IMR-90 (cell line): ENCODE measurements around the gene IL2RA. TPM values are rescaled to one million over a fixed set of nuclear protein-coding genes. Genes with fewer than 3 reads are reported as not detected.

Experiments
- ATAC-seq: fragments of 200-7000 bp; cut with Tn5 transposase; 2 replicates; pipeline ENCODE4 v1.9.1; 2020; ENCODE audit warnings: low read depth, mild to moderate bottlenecking, moderate library complexity
- BruUV-seq: library from RNA; stranded (reverse); fragments of 400-500 nt; replicated peaks from 2 replicates; lab custom pipeline; 2021; lab: Mats Ljungman, UMichigan
- CTCF ChIA-PET: fragments of 300-600 bp; formaldehyde crosslinking; extraction: SDS; loops from one replicate; lab custom pipeline; 2021; ENCODE audit warnings: antibody characterized with exemption; lab: Yijun Ruan, JAX
- POLR2A ChIA-PET: fragments of 300-600 bp; sonication (Branson Sonifier 250); formaldehyde crosslinking; loops from one replicate; lab custom pipeline; 2022; ENCODE audit warnings: antibody characterized with exemption; ENCODE audit not compliant: unreplicated experiment; lab: Charles Lee
- DNase-seq: peaks from one replicate; pipeline ENCODE4 v3.0.0; 2013
- H2AFZ ChIP-seq: replicated peaks from 2 replicates; pipeline ENCODE3; 2013; ENCODE audit warnings: low read length, mild to moderate bottlenecking; ENCODE audit not compliant: poor library complexity
- H2AK5ac ChIP-seq: 2 replicates; pipeline ENCODE4 v1.6.1; 2013; ENCODE audit warnings: low read depth, low read length, inconsistent platforms
- H2AK9ac ChIP-seq: replicated peaks from 2 replicates; pipeline ENCODE3; 2013; ENCODE audit warnings: mild to moderate bottlenecking, low read depth, low read length, moderate library complexity; ENCODE audit not compliant: poor library complexity
- H2BK120ac ChIP-seq: 2 replicates; pipeline ENCODE4 v1.6.1; 2013; ENCODE audit warnings: low read depth, low read length, inconsistent platforms
- H2BK15ac ChIP-seq: 3 replicates; pipeline ENCODE4 v1.6.1; 2013; ENCODE audit warnings: low read depth, low read length, inconsistent platforms
- H2BK20ac ChIP-seq: 2 replicates; pipeline ENCODE4 v1.6.1; 2013; ENCODE audit warnings: low read depth, mild to moderate bottlenecking, inconsistent platforms, low read length, moderate library complexity
- H2BK5ac ChIP-seq: 2 replicates; pipeline ENCODE4 v1.6.1; 2013; ENCODE audit warnings: mild to moderate bottlenecking, low read depth, low read length, inconsistent platforms; ENCODE audit not compliant: poor library complexity, severe bottlenecking
- H3K14ac ChIP-seq: replicated peaks from 2 replicates; pipeline ENCODE4 v1.6.1; 2013; ENCODE audit warnings: low read depth, low read length, inconsistent platforms
- H3K18ac ChIP-seq: 2 replicates; pipeline ENCODE4 v1.6.1; 2013; ENCODE audit warnings: low read depth, low read length, control low read depth
- H3K23ac ChIP-seq: 2 replicates; pipeline ENCODE4 v1.6.1; 2013; ENCODE audit warnings: low read depth, low read length, inconsistent platforms
- H3K27ac ChIP-seq: 2 replicates; pipeline ENCODE4 v1.5.1; 2013; ENCODE audit warnings: mild to moderate bottlenecking, control low read depth, low read length; ENCODE audit not compliant: insufficient read depth
- H3K27me3 ChIP-seq: 2 replicates; pipeline ENCODE4 v1.6.1; 2013; ENCODE audit warnings: low read length; ENCODE audit not compliant: control insufficient read depth, insufficient read depth
- H3K36me3 ChIP-seq: 2 replicates; pipeline ENCODE4 v1.6.1; 2013; ENCODE audit warnings: low read length, mixed read lengths; ENCODE audit not compliant: control insufficient read depth, insufficient read depth
- H3K4ac ChIP-seq: 2 replicates; pipeline ENCODE4 v1.6.1; 2013; ENCODE audit warnings: low read depth, low read length, inconsistent platforms
- H3K4me1 ChIP-seq: 2 replicates; pipeline ENCODE4 v1.6.1; 2013; ENCODE audit warnings: low read length, mixed read lengths; ENCODE audit not compliant: control insufficient read depth, insufficient read depth
- H3K4me2 ChIP-seq: 2 replicates; pipeline ENCODE4 v1.6.1; 2013; ENCODE audit warnings: low read depth, mild to moderate bottlenecking, control low read depth, low read length, moderate library complexity
- H3K4me3 ChIP-seq: 2 replicates; pipeline ENCODE4 v1.5.1; 2013; ENCODE audit warnings: low read depth, mild to moderate bottlenecking, control low read depth, low read length, moderate library complexity; ENCODE audit not compliant: insufficient read depth
- H3K56ac ChIP-seq: 2 replicates; pipeline ENCODE4 v1.6.1; 2013; ENCODE audit warnings: low read length, inconsistent platforms; ENCODE audit not compliant: insufficient read depth; ENCODE audit errors: extremely low read depth
- H3K79me1 ChIP-seq, 2 experiments: 2 replicates each; pipeline ENCODE4 v1.6.1; 2013; ENCODE audit warnings: low read length in 2 of 2, inconsistent platforms in 1 of 2, low read depth in 1 of 2
- H3K9ac ChIP-seq: 2 replicates; pipeline ENCODE4 v1.6.1; 2013; ENCODE audit warnings: low read depth, low read length, control low read depth
- H3K9me1 ChIP-seq: 2 replicates; pipeline ENCODE4 v1.6.1; 2013; ENCODE audit warnings: low read length, inconsistent platforms; ENCODE audit not compliant: insufficient read depth
- H3K9me3 ChIP-seq: 2 replicates; pipeline ENCODE4 v1.6.1; 2013; ENCODE audit warnings: low read length; ENCODE audit not compliant: control insufficient read depth, insufficient read depth
- H4K20me1 ChIP-seq: 2 replicates; pipeline ENCODE4 v1.6.1; 2013; ENCODE audit warnings: low read length, inconsistent platforms; ENCODE audit not compliant: insufficient read depth
- H4K5ac ChIP-seq: 2 replicates; pipeline ENCODE4 v1.6.1; 2013; ENCODE audit warnings: mild to moderate bottlenecking, low read depth, low read length, control low read depth
- H4K8ac ChIP-seq, 2 experiments: 2 replicates each; pipeline ENCODE4 v1.6.1; 2013; ENCODE audit warnings: low read depth in 2 of 2, low read length in 2 of 2, control low read depth in 1 of 2, inconsistent platforms in 1 of 2
- H4K91ac ChIP-seq: 2 replicates; pipeline ENCODE4 v1.6.1; 2013; ENCODE audit warnings: low read depth, low read length, inconsistent platforms; ENCODE audit not compliant: insufficient read depth
- BHLHE40 ChIP-seq: fragments of 150-350 bp; IDR thresholded peaks from 2 replicates; pipeline ENCODE4 v1.6.1; 2016; ENCODE audit warnings: mild to moderate bottlenecking, low read depth, low read length
- CEBPB ChIP-seq: IDR thresholded peaks from 2 replicates; pipeline ENCODE4 v1.6.1; 2012; ENCODE audit warnings: low read depth, low read length, improper control_type of control experiment
- CHD1 ChIP-seq: IDR thresholded peaks from 2 replicates; pipeline ENCODE4 v1.6.1; 2012; ENCODE audit warnings: low read depth, low read length, improper control_type of control experiment
- FOS ChIP-seq: fragments of 150-350 bp; IDR thresholded peaks from 2 replicates; pipeline ENCODE4 v1.6.1; 2016; ENCODE audit warnings: low read depth, low read length
- MAFK ChIP-seq: IDR thresholded peaks from 2 replicates; pipeline ENCODE4 v1.6.1; 2012; ENCODE audit warnings: low read depth, low read length, improper control_type of control experiment
- MAZ ChIP-seq: IDR thresholded peaks from 2 replicates; pipeline ENCODE4 v1.6.1; 2012; ENCODE audit warnings: low read depth, mild to moderate bottlenecking, low read length, improper control_type of control experiment, moderate library complexity, borderline replicate concordance
- MXI1 ChIP-seq: IDR thresholded peaks from 2 replicates; pipeline ENCODE4 v1.6.1; 2012; ENCODE audit warnings: low read depth, mild to moderate bottlenecking, low read length, moderate library complexity, borderline replicate concordance
- NFE2L2 ChIP-seq: fragments of 150-350 bp; IDR thresholded peaks from 2 replicates; pipeline ENCODE4 v1.6.1; 2016; ENCODE audit warnings: low read depth, mild to moderate bottlenecking, low read length
- POLR2A ChIP-seq: IDR thresholded peaks from 2 replicates; pipeline ENCODE4 v1.6.1; 2012; ENCODE audit warnings: mild to moderate bottlenecking, low read depth, low read length
- RAD21 ChIP-seq: IDR thresholded peaks from 2 replicates; pipeline ENCODE4 v1.6.1; 2012; ENCODE audit warnings: low read length, improper control_type of control experiment
- RCOR1 ChIP-seq: IDR thresholded peaks from 2 replicates; pipeline ENCODE4 v1.6.1; 2012; ENCODE audit warnings: mild to moderate bottlenecking, low read length, improper control_type of control experiment; ENCODE audit not compliant: insufficient replicate concordance
- RFX5 ChIP-seq: IDR thresholded peaks from 2 replicates; pipeline ENCODE4 v1.8.0; 2012; ENCODE audit warnings: low read depth, mild to moderate bottlenecking, low read length, moderate library complexity
- SMC3 ChIP-seq: fragments of 150-350 bp; IDR thresholded peaks from 2 replicates; pipeline ENCODE4 v1.6.1; 2016; ENCODE audit warnings: low read depth, mild to moderate bottlenecking, antibody characterized with exemption, low read length, moderate library complexity
- WGBS, 2 experiments: methylation state at CpG; one replicate each; pipeline versions ENCODE4 v1.1.5 to v1.1.7; 2013; ENCODE audit warnings: missing lambda C conversion rate in 2 of 2; ENCODE audit not compliant: insufficient read length in 1 of 2; ENCODE audit errors: extremely low coverage in 2 of 2; 5-methylcytosine and 5-hydroxymethylcytosine counted together
- dilution Hi-C: fragments of 300-500 bp; cut with HindIII; formaldehyde crosslinking; loops from one replicate; pipeline ENCODE4 v1.14.3; 2018; ENCODE audit warnings: low sequenced_read_pairs; ENCODE audit not compliant: unreplicated experiment
- in situ Hi-C: fragments of 300-500 bp; cut with MboI; formaldehyde crosslinking; loops from 3 replicates; pipeline ENCODE4 v1.14.3; 2019; ENCODE audit warnings: low sequenced_read_pairs, inconsistent platforms, mixed read lengths
- intact Hi-C: fragments of 100-400 bp; cut with micrococcal nuclease; formaldehyde crosslinking; loops from 2 replicates; pipeline ENCODE4 v1.10.0; 2022
- polyA plus RNA-seq, 3 experiments: library from polyadenylated mRNA; depleted of rRNA; stranded (reverse); fragments of >200 nt; gene quantifications; 2 replicates each; pipeline ENCODE4 v1.2.3, GENCODE V29; 2012; ENCODE audit warnings: low replicate concordance in 1 of 3
- total RNA-seq: library from RNA; depleted of rRNA; stranded (reverse); fragments of >200 nt; gene quantifications from 2 replicates; pipeline ENCODE4 v1.2.3, GENCODE V29; 2012
- TF ChIP-seq, protein P1 (sequence below): fragments of 150-350 bp; IDR thresholded peaks from 2 replicates; pipeline ENCODE4 v1.6.1; 2016; ENCODE audit warnings: low read depth, mild to moderate bottlenecking, low read length, moderate library complexity, borderline replicate concordance
- TF ChIP-seq, protein P2 (sequence below): fragments of 150-350 bp; IDR thresholded peaks from 2 replicates; pipeline ENCODE4 v1.6.1; 2017; ENCODE audit warnings: mild to moderate bottlenecking, antibody characterized with exemption, low read length, low read depth
- TF ChIP-seq, protein P3 (sequence below): conservative IDR thresholded peaks from 2 replicates; pipeline ENCODE4 v1.5.1; 2012; ENCODE audit warnings: mild to moderate bottlenecking, low read depth, low read length, improper control_type of control experiment

Gene IL2RA
- total and polyA plus RNA-seq, 2 of the 4 experiments (the other 2 are of a cell fraction), result not detected

DNA sequence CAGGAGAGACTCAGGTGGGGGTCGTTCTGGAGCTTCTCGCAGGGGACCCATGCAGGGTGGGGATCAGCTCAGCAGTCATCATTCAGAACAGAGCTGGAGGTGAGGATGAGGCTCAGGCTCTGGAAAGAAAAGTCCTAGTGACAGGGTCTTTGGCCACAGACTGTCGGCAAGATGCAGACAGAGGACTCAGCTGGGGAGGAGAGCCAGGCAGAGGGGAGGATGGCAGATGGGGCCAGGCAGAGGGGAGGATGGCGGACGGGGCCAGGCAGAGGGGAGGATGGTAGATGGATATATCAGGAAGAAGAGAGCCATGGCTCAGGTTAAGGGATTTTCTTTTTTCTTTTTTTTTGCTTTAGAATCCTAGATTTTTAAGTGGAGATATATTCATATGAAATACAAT, 77.1 kb downstream of the IL2RA start:
- Histone ChIP-seq H2BK5ac (no peak overlapping the region), H4K5ac (no peak overlapping the region), H2AFZ (peak overlapping the region; percentile 15), H4K91ac (no peak overlapping the region), H3K23ac (no peak overlapping the region), H3K4me2 (no peak overlapping the region), H3K27me3 (peaks cover 4% of the 10 kb centered on the region), H3K9me3 (no peaks in the 10 kb centered on the region), H4K8ac (no peak overlapping the region), H3K4me1 (peaks cover 4% of the 10 kb centered on the region; the same call in 1 of the 2 replicates), H4K20me1 (no peaks in the 10 kb centered on the region), H2BK120ac (no peak overlapping the region), H2BK15ac (no peak overlapping the region), H2AK9ac (no peak overlapping the region), H2AK5ac (0 out of 2 replicates have a peak overlapping the region, but pooled peaks have one; percentile 3), H3K9ac (no peak overlapping the region), H3K79me1 (no peaks in the 10 kb centered on the region), H3K4ac (no peak overlapping the region), H3K9me1 (no peaks in the 10 kb centered on the region; the same call in 1 of the 2 replicates), H3K14ac (no peak overlapping the region), H3K4me3 (no peak overlapping the region), H3K36me3 (no peaks in the 10 kb centered on the region), H2BK20ac (no peak overlapping the region), H3K27ac (no peak overlapping the region), H3K56ac (no peak overlapping the region), H3K18ac (no peak overlapping the region)
- in situ Hi-C loops, result no loop called here
- intact Hi-C loops, result no loop called here
- no peak for TF ChIP-seq BHLHE40
- no peak for TF ChIP-seq RAD21
- no peak for TF ChIP-seq CHD1
- no peak for TF ChIP-seq MXI1
- no peak for TF ChIP-seq FOS
- TF ChIP-seq CEBPB, result no peak
- TF ChIP-seq, protein P1, sequence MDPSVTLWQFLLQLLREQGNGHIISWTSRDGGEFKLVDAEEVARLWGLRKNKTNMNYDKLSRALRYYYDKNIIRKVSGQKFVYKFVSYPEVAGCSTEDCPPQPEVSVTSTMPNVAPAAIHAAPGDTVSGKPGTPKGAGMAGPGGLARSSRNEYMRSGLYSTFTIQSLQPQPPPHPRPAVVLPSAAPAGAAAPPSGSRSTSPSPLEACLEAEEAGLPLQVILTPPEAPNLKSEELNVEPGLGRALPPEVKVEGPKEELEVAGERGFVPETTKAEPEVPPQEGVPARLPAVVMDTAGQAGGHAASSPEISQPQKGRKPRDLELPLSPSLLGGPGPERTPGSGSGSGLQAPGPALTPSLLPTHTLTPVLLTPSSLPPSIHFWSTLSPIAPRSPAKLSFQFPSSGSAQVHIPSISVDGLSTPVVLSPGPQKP, result no peak
- no peak for TF ChIP-seq RFX5
- no peak for TF ChIP-seq MAZ
- TF ChIP-seq, protein P2, sequence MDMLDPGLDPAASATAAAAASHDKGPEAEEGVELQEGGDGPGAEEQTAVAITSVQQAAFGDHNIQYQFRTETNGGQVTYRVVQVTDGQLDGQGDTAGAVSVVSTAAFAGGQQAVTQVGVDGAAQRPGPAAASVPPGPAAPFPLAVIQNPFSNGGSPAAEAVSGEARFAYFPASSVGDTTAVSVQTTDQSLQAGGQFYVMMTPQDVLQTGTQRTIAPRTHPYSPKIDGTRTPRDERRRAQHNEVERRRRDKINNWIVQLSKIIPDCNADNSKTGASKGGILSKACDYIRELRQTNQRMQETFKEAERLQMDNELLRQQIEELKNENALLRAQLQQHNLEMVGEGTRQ, result no peak
- TF ChIP-seq RCOR1, result no peak
- TF ChIP-seq SMC3, result no peak
- TF ChIP-seq, protein P3, sequence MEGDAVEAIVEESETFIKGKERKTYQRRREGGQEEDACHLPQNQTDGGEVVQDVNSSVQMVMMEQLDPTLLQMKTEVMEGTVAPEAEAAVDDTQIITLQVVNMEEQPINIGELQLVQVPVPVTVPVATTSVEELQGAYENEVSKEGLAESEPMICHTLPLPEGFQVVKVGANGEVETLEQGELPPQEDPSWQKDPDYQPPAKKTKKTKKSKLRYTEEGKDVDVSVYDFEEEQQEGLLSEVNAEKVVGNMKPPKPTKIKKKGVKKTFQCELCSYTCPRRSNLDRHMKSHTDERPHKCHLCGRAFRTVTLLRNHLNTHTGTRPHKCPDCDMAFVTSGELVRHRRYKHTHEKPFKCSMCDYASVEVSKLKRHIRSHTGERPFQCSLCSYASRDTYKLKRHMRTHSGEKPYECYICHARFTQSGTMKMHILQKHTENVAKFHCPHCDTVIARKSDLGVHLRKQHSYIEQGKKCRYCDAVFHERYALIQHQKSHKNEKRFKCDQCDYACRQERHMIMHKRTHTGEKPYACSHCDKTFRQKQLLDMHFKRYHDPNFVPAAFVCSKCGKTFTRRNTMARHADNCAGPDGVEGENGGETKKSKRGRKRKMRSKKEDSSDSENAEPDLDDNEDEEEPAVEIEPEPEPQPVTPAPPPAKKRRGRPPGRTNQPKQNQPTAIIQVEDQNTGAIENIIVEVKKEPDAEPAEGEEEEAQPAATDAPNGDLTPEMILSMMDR, result no peak
- no peak for TF ChIP-seq POLR2A
- no peak for TF ChIP-seq MAFK
- no peak for TF ChIP-seq NFE2L2
- DNase-seq (no peak), ATAC-seq (no peak)
- no TSS peak for BruUV-seq
- dilution Hi-C loops, result no loop called here
- ChIA-PET CTCF (no interaction called here), POLR2A (no interaction called here)
- 100% methylated on average over 2 of the region's 5 CpGs; no CpG with 5 or more reads in 1 of the 2 experiments for WGBS, 2 experiments
